DOHH2 (cell line): Measurements from ENCODE around the gene PTX4.

Experiments used
- CTCF ChIP-seq: fragments of 200-600 bp; sonication (generic); IDR thresholded peaks from one replicate; pipeline ENCODE4 v1.5.1; 2014; ENCODE audit warnings: antibody characterized with exemption, mild to moderate bottlenecking, low read depth, low read length; ENCODE audit not compliant: poor library complexity, severe bottlenecking
- EZH2phosphoT487 ChIP-seq: fragments of 200-600 bp; sonication (generic); IDR thresholded peaks from 2 replicates; pipeline ENCODE4 v1.6.1; 2017; ENCODE audit warnings: borderline replicate concordance, mild to moderate bottlenecking, antibody characterized with exemption, low read length, moderate library complexity, mixed read lengths

DNA sequence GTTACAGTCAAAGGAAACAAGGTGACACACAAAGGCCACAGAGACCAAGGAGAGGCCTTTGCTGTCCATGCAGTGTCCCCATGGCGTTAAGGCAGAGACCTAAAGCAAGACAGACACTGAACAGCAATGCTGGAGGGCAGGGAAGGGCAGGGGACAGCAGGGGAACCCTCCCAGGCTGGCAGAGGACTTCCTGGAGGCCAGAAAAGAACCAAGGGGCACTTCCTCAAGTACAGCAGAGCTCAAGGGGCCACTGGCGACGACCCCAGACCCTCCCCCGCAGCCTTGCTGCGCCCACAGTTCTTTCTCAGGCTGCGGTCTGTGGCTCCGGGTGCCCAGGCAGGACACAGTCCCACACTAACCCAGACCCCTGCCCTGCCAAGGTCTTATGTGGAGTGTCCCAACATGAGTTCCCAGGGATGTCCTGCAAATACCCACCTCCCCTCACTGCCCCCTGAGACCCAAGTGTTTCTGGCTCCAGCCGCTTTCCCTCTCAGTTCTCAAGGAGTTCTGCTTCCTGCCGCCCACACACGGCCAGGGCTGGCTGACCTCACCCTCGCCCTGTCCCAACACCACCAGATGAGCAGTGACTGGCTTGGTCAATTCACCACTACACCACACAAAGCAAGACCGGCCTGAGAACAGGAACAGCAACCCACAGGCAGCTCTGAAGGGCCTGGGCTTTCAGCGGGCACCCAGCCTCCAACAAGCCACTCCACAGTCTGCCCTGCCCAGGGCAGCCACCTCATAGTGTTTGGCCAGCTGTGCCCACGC, 18.1 kb downstream of the PTX4 start:
- TF ChIP-seq CTCF (no peak), EZH2phosphoT487 (no peak)
